Heart left ventricle (tissue), 13 donors: ENCODE measurements around the gene ANGPTL2.

Experiments used
- CTCF ChIP-seq, 12 donors: fragments of 200-600 bp; sonication (generic) in 4 of 12; IDR thresholded peaks; one replicate each; pipeline versions ENCODE4 v1.5.0 to v1.8.0; 2018 to 2022; ENCODE audit warnings: antibody characterized with exemption in 12 of 12, mild to moderate bottlenecking in 5 of 12
- POLR2A ChIP-seq, 2 donors: fragments of 450-650 bp; IDR thresholded peaks; one replicate each; pipeline ENCODE4 v1.6.1; 2017; ENCODE audit warnings: antibody characterized with exemption in 2 of 2, mild to moderate bottlenecking in 2 of 2, moderate library complexity in 2 of 2
- donor health status: ischemic (EF 13 %, LVEDD 7.1; RV severe dilation, severe dysfunction).
- donor health status: DM: no; HTN: yes; CAD: no.
- donor health status: DM: no; HTN: no; CAD: no.
- donor health status: ischemic (EF 25% LVEDD 6.9; RV normal size, moderate dysfunction).
- donor health status: ischemic (EF 25% LVEDD 5.7; RV mildly dilated, moderate dysfunction).
- donor health status: ischemic (EF 35%, LVEDD 5.7; RV mildly dilated, moderate dysfunction).
- donor health status: nonischemic (EF 11% LVEDD 7.7; RV severe dilation, severe dysfunction).
- donor health status: DM: yes; HTN: yes; CAD: no.
- donor health status: PGD.
- donor health status: ischemic (EF 29% LVEDD 5.4; RV normal size, mild dysfunction).
- donor health status: nonischemic (EF 23%, LVEDD 6.1; RV moderate dilation, normal function).

DNA sequence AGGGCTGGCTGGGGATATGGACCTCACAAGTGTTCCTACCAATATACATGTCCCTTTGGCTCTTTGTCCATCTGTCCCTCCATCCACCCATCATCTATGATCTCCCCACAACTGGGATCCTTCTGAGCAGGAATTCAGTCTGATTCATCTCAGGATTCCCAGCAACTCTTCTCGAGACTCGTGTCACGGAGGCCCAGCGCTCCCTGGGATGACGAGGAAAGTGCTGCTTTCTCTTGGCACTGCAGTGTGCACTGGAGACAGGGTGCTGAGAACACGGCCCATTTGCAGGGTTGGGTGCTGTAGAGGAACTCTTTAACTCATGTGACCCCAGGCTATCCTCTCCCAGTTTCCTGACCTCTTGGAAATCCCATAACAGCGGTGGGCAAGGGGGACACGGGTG lies 72.9 kb downstream of the ANGPTL2 start:
- TF ChIP-seq CTCF (IDR thresholded peaks at IDR 0.05): no peak
- TF ChIP-seq POLR2A (IDR thresholded peaks at IDR 0.05): no peak
